VCaP (cell line): ENCODE measurements around the gene FUS.

Source experiments
- H3K27ac ChIP-seq: fragments of 450-650 bp; 2 replicates; pipeline ENCODE4 v1.5.1; 2017
- TF ChIP-seq, protein P1 (sequence below): fragments of 450-650 bp; conservative IDR thresholded peaks from 2 replicates; pipeline ENCODE4 v1.5.1; 2017; ENCODE audit warnings: mild to moderate bottlenecking, moderate library complexity

The FUS gene

DNA sequence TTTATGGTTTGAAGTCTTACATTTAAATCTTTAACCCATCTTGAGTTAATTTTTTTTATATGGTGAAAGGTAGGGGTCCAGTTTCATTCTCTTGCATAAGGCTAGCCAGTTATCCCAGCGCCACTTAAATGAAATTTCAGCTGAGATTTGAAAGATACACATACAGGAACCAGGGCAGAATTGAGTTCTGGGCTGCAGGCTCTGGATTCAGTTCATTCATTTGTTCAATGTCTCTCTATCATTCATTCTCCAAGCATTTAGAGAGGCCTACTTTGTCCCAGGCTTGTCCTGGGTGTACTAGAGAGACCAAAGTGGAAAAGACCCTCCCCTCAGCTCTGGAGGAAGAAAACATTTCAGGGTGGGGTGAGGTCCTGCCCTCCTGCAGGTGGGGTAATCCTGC, 33.4 kb downstream of the FUS start:
- TF ChIP-seq, protein P1, sequence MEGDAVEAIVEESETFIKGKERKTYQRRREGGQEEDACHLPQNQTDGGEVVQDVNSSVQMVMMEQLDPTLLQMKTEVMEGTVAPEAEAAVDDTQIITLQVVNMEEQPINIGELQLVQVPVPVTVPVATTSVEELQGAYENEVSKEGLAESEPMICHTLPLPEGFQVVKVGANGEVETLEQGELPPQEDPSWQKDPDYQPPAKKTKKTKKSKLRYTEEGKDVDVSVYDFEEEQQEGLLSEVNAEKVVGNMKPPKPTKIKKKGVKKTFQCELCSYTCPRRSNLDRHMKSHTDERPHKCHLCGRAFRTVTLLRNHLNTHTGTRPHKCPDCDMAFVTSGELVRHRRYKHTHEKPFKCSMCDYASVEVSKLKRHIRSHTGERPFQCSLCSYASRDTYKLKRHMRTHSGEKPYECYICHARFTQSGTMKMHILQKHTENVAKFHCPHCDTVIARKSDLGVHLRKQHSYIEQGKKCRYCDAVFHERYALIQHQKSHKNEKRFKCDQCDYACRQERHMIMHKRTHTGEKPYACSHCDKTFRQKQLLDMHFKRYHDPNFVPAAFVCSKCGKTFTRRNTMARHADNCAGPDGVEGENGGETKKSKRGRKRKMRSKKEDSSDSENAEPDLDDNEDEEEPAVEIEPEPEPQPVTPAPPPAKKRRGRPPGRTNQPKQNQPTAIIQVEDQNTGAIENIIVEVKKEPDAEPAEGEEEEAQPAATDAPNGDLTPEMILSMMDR, result no peak
- H3K27ac ChIP-seq, result no peak overlapping the region

DNA sequence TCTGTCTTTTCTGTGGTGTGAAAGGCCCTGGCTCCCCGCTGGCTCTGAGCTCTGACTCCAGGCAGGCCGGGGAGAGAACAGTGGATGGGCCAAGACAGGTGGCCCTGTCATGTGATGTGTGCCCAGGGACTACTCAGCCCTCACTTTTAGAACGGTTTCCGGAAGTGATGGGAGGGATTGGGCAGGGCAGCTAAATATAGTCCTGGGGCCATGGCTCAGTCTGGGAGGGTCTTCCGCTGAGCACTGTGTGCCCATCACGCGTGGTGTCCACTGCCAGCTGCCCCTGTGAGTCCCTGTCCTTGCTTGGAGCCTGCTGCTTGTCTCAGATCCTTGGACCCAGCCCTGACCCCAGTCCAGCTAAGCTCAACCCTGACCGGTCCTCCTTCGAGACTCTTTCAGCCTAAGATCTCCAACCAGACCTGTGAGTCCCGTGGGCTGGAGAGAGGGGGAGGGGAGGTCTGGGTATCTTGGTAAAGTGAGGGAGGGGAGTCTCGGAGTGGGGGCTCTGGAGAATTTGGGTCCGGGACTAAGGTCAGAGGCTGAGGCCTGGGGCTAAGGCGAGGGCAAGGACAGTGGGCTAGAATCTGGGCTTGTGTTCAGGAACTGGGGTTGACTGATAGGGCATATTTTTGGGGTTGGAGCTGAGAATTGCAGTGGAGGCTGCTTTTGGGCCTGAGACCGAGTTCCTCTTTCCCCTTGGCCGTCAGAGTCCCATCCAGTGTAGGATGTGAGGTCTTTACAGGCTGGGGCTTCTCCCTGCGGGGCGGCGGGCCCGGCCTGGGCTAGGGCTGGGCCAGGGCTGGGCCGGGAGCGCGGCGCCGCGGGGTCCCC, 34.2 kb downstream of the FUS start, which contains the start of gene TRIM72:
TRIM72 (plus strand) TSS at position 243 of the 831 bp plus-strand sequence. CDS start 620 bp downstream, outside the sequence.
- peak within 1 kb of the TSS; percentile 51; the same call in 1 of the 2 replicates for H3K27ac ChIP-seq

GRCh38 chr16:31214708-31215286, 34.9 kb downstream of the FUS start:
- TF ChIP-seq, protein P1, result no peak
- peak overlapping the region; percentile 51; the same call in 1 of the 2 replicates for H3K27ac ChIP-seq

More for the DNA sequence above, 34.2 kb downstream of the FUS start, which contains the start of gene TRIM72:
- TF ChIP-seq, protein P1, result no peak

- TF ChIP-seq, protein P1, result no peak
- H3K27ac ChIP-seq, result peak overlapping the region; percentile 51
These were observed 35.6 kb downstream of the FUS start for GRCh38 chr16:31215287-31216162.

GRCh38 chr16:31216422-31217135, 36.6 kb downstream of the FUS start, which contains the start of gene PYDC1:
TSS of gene PYDC1 (minus strand) at chr16:31217135. CDS start at chr16:31217028, 107 bp downstream.
- peak within 1 kb of the TSS; percentile 51; the same call in 1 of the 2 replicates for H3K27ac ChIP-seq
- TF ChIP-seq, protein P1, result no peak

DNA sequence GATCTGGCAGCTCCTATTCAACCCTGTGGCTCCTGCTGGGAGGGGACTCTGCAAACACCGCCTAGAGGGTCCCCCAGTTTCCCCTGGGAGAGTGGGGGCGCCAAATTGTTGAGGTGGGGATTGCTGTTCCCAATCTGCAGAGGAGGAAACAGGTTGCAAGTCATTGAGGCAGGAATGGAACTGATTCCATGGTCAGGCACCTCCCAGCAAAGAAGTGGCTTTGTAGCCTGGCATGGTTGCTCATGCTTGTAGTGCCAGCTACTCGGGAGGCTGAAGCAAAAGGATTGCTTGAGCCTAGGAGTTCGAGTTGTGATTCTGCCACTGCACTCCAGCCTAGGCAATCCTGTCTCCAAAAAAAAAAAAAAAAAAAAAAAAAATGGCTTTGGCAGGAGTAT, 37.2 kb downstream of the FUS start:
- no peak overlapping the region for H3K27ac ChIP-seq
- TF ChIP-seq, protein P1, result no peak
